Measurements from ENCODE around the gene AQP2.

DNA sequence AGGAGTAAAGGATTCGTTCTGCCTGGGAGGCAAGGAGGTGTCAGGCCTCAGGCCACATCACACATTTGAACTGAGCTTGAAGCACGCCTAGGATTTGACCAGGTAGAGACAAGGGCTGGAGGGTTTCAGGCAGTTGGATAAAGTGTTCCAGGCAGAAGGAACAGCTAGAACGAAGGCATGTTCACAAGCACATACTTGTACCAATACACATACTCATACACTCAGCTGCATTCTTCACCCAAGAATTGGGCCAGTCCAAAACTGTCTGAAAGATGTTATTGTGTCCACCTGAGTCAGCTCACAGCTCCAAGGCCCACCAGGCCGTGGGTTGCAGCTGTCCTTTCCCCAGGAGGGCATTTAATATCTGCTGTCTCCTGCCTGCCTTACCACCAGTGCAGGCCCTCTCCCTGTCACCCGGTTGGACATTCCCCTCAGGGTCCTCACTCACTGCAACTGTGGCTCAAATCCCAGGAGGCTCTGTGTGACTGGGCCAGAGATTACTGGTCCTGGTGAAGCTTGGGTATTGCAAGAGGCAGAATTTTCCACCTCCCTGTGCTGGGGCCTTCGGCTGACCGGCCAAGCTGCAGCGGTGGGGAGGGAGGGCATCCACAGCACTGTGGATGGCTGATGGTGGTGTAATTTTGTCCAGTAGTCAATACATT, 12.8 kb upstream of the AQP2 start:
- TF ChIP-seq, protein P1, sequence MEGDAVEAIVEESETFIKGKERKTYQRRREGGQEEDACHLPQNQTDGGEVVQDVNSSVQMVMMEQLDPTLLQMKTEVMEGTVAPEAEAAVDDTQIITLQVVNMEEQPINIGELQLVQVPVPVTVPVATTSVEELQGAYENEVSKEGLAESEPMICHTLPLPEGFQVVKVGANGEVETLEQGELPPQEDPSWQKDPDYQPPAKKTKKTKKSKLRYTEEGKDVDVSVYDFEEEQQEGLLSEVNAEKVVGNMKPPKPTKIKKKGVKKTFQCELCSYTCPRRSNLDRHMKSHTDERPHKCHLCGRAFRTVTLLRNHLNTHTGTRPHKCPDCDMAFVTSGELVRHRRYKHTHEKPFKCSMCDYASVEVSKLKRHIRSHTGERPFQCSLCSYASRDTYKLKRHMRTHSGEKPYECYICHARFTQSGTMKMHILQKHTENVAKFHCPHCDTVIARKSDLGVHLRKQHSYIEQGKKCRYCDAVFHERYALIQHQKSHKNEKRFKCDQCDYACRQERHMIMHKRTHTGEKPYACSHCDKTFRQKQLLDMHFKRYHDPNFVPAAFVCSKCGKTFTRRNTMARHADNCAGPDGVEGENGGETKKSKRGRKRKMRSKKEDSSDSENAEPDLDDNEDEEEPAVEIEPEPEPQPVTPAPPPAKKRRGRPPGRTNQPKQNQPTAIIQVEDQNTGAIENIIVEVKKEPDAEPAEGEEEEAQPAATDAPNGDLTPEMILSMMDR (IDR thresholded peaks at IDR 0.05): no peak
- TF ChIP-seq EP300 (IDR thresholded peaks at IDR 0.05) (no peak), POLR2A (IDR thresholded peaks at IDR 0.05) (no peak)
